ENCODE results near the gene CLNK.

CLNK gene

GRCh38 chr4:10535912-10536311 lies 148.7 kb downstream of the CLNK start:
- intact Hi-C loops (cut with micrococcal nuclease): no loop called here
- H3K4me1 Mint-ChIP-seq (ENCODE audit: low read depth): no peaks in the 10 kb centered on the region
- H3K36me3 Mint-ChIP-seq (ENCODE audit: low read depth): no peaks in the 10 kb centered on the region
- no peaks in the 10 kb centered on the region for H3K9me3 Mint-ChIP-seq
- no peak overlapping the region for H3K4me3 Mint-ChIP-seq
- H3K27me3 Mint-ChIP-seq: no peaks in the 10 kb centered on the region
- H3K27ac Mint-ChIP-seq: no peak overlapping the region

DNA sequence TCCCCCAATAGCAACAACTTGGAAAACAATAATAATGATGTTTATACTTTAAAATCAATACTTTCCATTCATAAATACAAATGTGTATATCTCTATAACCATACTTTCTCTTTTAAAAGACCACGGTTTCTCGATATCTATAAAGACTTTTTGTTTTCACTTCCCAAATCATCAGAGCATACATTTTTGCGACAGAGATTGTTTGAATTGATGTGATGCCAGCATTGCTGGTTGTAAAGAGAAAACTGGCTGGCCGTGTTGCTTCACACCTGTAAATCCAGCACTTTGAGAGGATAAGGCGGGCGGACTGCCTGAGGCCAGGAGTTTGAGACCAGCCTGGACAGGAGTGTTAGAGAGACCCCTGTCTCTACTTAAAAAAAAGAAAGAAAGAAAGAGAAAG lies 149.7 kb downstream of the CLNK start:
- Mint-ChIP-seq H3K27ac (no peak overlapping the region), H3K36me3 (ENCODE audit: low read depth) (no peaks in the 10 kb centered on the region), H3K4me1 (ENCODE audit: low read depth) (no peaks in the 10 kb centered on the region), H3K4me3 (no peak overlapping the region), H3K9me3 (no peaks in the 10 kb centered on the region), H3K27me3 (peaks cover 4% of the 10 kb centered on the region)
- intact Hi-C loops (cut with micrococcal nuclease): no loop called here

DNA sequence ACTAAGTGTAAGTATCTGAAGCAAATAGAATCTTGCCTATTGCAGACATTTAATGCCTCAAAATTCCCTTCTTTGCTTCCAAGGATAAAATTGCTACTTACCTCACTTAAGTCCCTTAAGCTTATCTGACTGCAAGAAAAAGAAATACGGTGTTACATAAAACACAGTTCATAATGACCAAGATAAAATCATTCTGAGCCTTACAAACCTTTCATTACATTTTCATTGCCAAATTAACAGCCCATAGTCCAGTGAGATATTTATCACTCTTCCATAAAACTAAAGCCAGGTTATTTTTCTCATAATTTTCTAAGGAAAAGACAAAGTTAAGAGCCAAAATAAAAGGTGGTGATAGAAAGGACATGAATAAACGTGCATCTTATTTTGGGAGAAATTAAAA lies 152.4 kb downstream of the CLNK start:
- intact Hi-C loops (cut with micrococcal nuclease): no loop called here
- Mint-ChIP-seq H3K9me3 (no peaks in the 10 kb centered on the region), H3K4me1 (ENCODE audit: low read depth) (no peaks in the 10 kb centered on the region), H3K4me3 (no peak overlapping the region), H3K36me3 (ENCODE audit: low read depth) (no peaks in the 10 kb centered on the region), H3K27me3 (peaks cover 4% of the 10 kb centered on the region), H3K27ac (no peak overlapping the region)

DNA sequence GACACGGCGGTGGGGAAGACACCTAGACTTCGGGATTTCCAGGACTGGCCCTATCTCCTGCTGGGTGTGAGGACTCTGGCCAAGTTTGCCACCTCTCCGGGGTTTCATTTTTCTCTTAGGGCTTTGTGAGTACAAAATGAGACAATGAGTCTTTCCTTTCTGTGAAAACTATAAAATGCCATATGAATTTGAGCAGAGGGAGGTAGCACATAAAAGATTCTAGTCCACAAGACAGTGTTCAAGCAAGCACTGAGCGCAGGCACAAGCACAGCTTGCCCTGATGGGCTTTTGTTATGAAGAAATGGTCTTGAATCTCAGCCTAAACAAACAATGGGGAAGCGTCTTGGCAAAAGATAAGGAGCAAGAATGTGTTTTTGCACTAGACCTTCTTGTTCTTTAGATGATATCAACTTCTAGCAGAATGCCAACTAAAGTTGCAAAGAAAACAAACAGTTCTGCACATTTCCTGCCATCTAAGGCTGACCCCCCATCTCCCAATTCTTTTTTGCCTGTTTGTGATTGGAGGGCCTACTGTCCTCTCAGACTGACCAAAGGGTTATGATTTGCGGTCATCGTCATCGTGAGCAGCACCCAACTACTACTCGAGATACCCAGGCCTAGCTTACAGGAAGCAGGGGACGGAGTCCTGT lies 154.3 kb downstream of the CLNK start:
- no peaks in the 10 kb centered on the region for H3K36me3 Mint-ChIP-seq (ENCODE audit: low read depth)
- H3K4me1 Mint-ChIP-seq (ENCODE audit: low read depth): no peaks in the 10 kb centered on the region
- no peak overlapping the region for H3K4me3 Mint-ChIP-seq
- peaks cover 4% of the 10 kb centered on the region for H3K27me3 Mint-ChIP-seq
- H3K9me3 Mint-ChIP-seq: no peaks in the 10 kb centered on the region
- no peak overlapping the region for H3K27ac Mint-ChIP-seq
- intact Hi-C loops (cut with micrococcal nuclease): no loop called here

DNA sequence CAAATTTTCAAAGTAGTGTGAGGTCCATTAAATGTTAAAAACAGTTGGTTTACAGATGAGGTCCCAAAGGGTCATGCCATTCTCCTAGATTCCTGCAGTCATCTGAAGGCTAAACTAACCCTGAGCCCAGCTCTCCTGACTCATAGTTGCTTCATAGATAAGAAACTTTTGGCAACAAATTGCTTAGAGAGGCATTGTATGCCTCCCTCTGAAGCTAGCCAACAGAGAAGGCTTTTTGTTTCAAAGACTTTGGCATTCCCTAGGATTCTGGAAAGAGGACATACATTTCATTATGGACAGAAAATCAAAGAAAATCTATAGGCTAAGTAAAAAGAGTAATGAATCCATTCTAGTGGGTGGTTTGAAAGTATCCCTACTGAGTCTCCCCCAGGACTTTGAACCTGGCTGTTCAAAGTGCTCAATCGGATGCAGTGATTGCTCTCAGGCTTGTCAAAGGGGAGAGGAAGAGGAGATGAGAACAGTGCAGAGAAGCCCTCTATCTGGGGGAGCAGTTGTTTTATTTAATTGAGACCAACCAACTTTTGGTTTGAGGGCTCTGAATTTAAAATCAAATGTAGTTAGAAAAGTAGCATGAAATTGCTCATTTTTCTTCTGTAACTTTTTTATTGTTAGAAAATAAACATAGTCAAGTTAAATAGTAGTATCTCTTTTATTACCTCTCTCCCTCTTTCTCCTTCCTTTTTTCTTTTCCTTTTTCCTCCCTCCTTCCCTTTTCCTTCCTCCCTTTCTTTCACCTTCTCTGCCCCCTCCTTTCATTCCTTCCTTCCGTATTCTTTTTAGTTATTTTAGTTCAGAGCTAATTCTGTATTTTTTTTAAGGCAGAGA lies 155.1 kb downstream of the CLNK start:
- H3K36me3 Mint-ChIP-seq (ENCODE audit: low read depth): no peaks in the 10 kb centered on the region
- H3K9me3 Mint-ChIP-seq: no peaks in the 10 kb centered on the region
- no peaks in the 10 kb centered on the region for H3K4me1 Mint-ChIP-seq (ENCODE audit: low read depth)
- H3K27ac Mint-ChIP-seq: no peak overlapping the region
- H3K4me3 Mint-ChIP-seq: no peak overlapping the region
- intact Hi-C loops (cut with micrococcal nuclease): no loop called here
- H3K27me3 Mint-ChIP-seq: peaks cover 4% of the 10 kb centered on the region

GRCh38 chr4:10527438-10527837 lies 157.1 kb downstream of the CLNK start:
- H3K36me3 Mint-ChIP-seq (ENCODE audit: low read depth): no peaks in the 10 kb centered on the region
- H3K4me3 Mint-ChIP-seq: no peak overlapping the region
- H3K9me3 Mint-ChIP-seq: no peaks in the 10 kb centered on the region
- no peak overlapping the region for H3K27ac Mint-ChIP-seq
- peaks cover 5% of the 10 kb centered on the region for H3K4me1 Mint-ChIP-seq (ENCODE audit: low read depth)
- intact Hi-C loops (cut with micrococcal nuclease): no loop called here
- peaks cover 4% of the 10 kb centered on the region for H3K27me3 Mint-ChIP-seq

- intact Hi-C loops (cut with micrococcal nuclease): no loop called here
- peaks cover 5% of the 10 kb centered on the region for H3K4me1 Mint-ChIP-seq (ENCODE audit: low read depth)
- H3K27me3 Mint-ChIP-seq: peaks cover 4% of the 10 kb centered on the region
- no peak overlapping the region for H3K4me3 Mint-ChIP-seq
- H3K9me3 Mint-ChIP-seq: no peaks in the 10 kb centered on the region
- H3K36me3 Mint-ChIP-seq (ENCODE audit: low read depth): no peaks in the 10 kb centered on the region
- no peak overlapping the region for H3K27ac Mint-ChIP-seq
These were observed 157.9 kb downstream of the CLNK start for GRCh38 chr4:10526429-10527222.

DNA sequence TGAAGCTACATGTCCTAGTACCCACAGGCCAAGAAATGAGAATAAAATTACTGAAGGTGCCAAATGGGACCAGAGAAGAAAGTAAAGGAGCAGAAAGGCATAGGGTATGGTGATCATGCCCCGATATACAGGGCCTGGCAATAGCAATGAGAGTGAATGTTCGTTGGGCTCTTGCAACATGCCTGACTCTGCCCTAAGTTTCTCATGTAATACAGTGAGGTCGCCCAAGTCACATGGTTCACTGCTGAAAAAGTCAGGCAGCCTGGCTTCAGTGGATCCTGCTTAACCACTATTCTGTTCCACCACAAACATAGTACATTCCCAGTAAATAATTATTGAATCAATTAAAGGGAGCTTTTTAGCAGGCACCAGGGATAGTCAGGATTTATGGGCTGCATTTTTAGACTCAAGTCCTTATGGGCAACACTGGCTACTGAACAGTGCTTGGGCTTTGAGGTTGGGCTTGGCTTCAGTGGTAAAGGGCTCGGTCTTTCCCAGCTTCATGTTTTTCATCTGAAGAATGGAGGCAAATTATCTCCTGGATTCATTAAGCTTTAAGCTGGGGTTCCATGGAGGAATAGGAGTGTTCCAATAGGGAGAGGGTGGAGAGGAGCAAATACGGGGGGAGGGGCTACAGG lies 160.3 kb downstream of the CLNK start:
- Mint-ChIP-seq H3K9me3 (no peaks in the 10 kb centered on the region), H3K27ac (no peak overlapping the region), H3K4me3 (no peak overlapping the region), H3K4me1 (ENCODE audit: low read depth) (peaks cover 5% of the 10 kb centered on the region), H3K27me3 (no peaks in the 10 kb centered on the region), H3K36me3 (ENCODE audit: low read depth) (no peaks in the 10 kb centered on the region)
- intact Hi-C loops (cut with micrococcal nuclease): no loop called here

GRCh38 chr4:10521424-10521823 lies 163.1 kb downstream of the CLNK start:
- peaks cover 5% of the 10 kb centered on the region for H3K4me1 Mint-ChIP-seq (ENCODE audit: low read depth)
- no peaks in the 10 kb centered on the region for H3K36me3 Mint-ChIP-seq (ENCODE audit: low read depth)
- no peak overlapping the region for H3K27ac Mint-ChIP-seq
- H3K4me3 Mint-ChIP-seq: no peak overlapping the region
- no peaks in the 10 kb centered on the region for H3K27me3 Mint-ChIP-seq
- intact Hi-C loops (cut with micrococcal nuclease): no loop called here
- H3K9me3 Mint-ChIP-seq: no peaks in the 10 kb centered on the region

GRCh38 chr4:10509733-10510132 lies 174.8 kb downstream of the CLNK start:
- H3K9me3 Mint-ChIP-seq: peaks cover 17% of the 10 kb centered on the region
- no peak overlapping the region for H3K4me3 Mint-ChIP-seq
- intact Hi-C loops (cut with micrococcal nuclease): no loop called here
- no peaks in the 10 kb centered on the region for H3K36me3 Mint-ChIP-seq (ENCODE audit: low read depth)
- no peaks in the 10 kb centered on the region for H3K27me3 Mint-ChIP-seq
- no peak overlapping the region for H3K27ac Mint-ChIP-seq
- no peaks in the 10 kb centered on the region for H3K4me1 Mint-ChIP-seq (ENCODE audit: low read depth)

DNA sequence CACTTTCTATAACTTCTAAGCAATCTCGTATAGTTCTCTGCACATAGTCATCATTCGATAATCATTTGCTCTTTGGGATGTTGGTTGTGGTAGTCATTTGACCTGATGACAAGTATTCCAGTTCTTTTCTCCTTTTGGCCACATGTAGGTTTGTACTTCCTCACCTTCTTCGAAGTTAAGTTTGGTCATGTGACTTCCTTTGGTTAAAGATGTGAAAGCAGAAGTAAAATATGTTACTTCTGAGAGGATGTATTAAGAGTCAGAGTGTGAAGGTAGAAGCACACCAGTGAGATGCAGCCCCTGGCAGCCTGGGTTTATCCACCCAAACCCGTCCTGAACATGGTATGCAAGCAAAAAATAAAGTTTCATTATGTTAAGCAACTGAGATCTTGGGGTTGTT lies 178.5 kb downstream of the CLNK start:
- H3K4me1 Mint-ChIP-seq (ENCODE audit: low read depth): no peaks in the 10 kb centered on the region
- intact Hi-C loops (cut with micrococcal nuclease): no loop called here
- H3K27me3 Mint-ChIP-seq: no peaks in the 10 kb centered on the region
- no peak overlapping the region for H3K27ac Mint-ChIP-seq
- no peaks in the 10 kb centered on the region for H3K36me3 Mint-ChIP-seq (ENCODE audit: low read depth)
- H3K4me3 Mint-ChIP-seq: no peak overlapping the region
- peaks cover 18% of the 10 kb centered on the region for H3K9me3 Mint-ChIP-seq

GRCh38 chr4:10504570-10505179 lies 179.9 kb downstream of the CLNK start:
- H3K36me3 Mint-ChIP-seq (ENCODE audit: low read depth): no peaks in the 10 kb centered on the region
- no peaks in the 10 kb centered on the region for H3K4me1 Mint-ChIP-seq (ENCODE audit: low read depth)
- H3K27ac Mint-ChIP-seq: no peak overlapping the region
- H3K4me3 Mint-ChIP-seq: no peak overlapping the region
- intact Hi-C loops (cut with micrococcal nuclease): no loop called here
- H3K9me3 Mint-ChIP-seq: peaks cover 18% of the 10 kb centered on the region
- no peaks in the 10 kb centered on the region for H3K27me3 Mint-ChIP-seq

DNA sequence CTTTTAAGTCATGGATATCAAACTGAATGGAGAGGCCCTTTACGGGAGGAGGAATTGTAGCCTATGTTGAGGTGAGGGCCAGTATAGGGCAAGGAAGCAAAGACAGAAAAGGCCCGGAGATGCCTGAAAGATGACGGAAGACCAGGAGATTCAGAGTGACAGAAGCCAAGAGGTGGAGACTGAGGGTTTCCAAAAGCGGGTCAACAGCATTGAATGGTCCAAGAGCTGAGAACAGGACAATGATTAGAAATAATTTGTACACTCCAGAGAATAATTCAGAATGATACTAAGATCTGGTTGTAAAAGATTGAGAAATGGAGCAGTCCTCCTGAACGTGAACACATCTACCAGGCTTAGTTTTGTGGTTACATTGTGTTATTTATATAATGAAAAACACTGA lies 181.9 kb downstream of the CLNK start:
- no peak overlapping the region for H3K4me3 Mint-ChIP-seq
- H3K9me3 Mint-ChIP-seq: peaks cover 18% of the 10 kb centered on the region
- no peaks in the 10 kb centered on the region for H3K4me1 Mint-ChIP-seq (ENCODE audit: low read depth)
- intact Hi-C loops (cut with micrococcal nuclease): no loop called here
- no peaks in the 10 kb centered on the region for H3K36me3 Mint-ChIP-seq (ENCODE audit: low read depth)
- H3K27me3 Mint-ChIP-seq: no peaks in the 10 kb centered on the region
- no peak overlapping the region for H3K27ac Mint-ChIP-seq
